Medulla oblongata (tissue), 1 donor: Measurements from ENCODE around the gene TUFT1.
A peak's percentile ranks its signal among the peaks of the same experiment; 100 is the strongest.
"Not testable (repeated sequence)": the region's sequence is repeated elsewhere in the genome, so short reads cannot be mapped to it uniquely, and the experiment has no call there.

ENCODE experiments used
- DNase-seq: peaks from one replicate; pipeline ENCODE4 v3.0.0-alpha.2; 2015; ENCODE audit errors: extremely low spot score

The TUFT1 gene

GRCh38 chr1:151579436-151580225 is 39.5 kb downstream of the TUFT1 start:
- DNase-seq: no peak

GRCh38 chr1:151581451-151581850 is 41.3 kb downstream of the TUFT1 start:
- DNase-seq: no peak

GRCh38 chr1:151581921-151582320 is 41.8 kb downstream of the TUFT1 start:
- DNase-seq: no peak

- peak; percentile 55 for DNase-seq
These were observed 43.7 kb downstream of the TUFT1 start for GRCh38 chr1:151583796-151584195.

- DNase-seq: peak; percentile 51
These were observed 44.2 kb downstream of the TUFT1 start for GRCh38 chr1:151584278-151584677.

- no peak for DNase-seq
These were observed 44.7 kb downstream of the TUFT1 start for GRCh38 chr1:151584780-151585179.

GRCh38 chr1:151585622-151586021 is 45.5 kb downstream of the TUFT1 start:
- DNase-seq: no peak

GRCh38 chr1:151590961-151591360 is 50.9 kb downstream of the TUFT1 start:
- DNase-seq: no peak

GRCh38 chr1:151593730-151594129 is 53.6 kb downstream of the TUFT1 start:
- no peak for DNase-seq

GRCh38 chr1:151594143-151594625 is 54.1 kb downstream of the TUFT1 start:
- peak; percentile 64 for DNase-seq

GRCh38 chr1:151596166-151596953 is 56.3 kb downstream of the TUFT1 start:
- no peak for DNase-seq

GRCh38 chr1:151602550-151602949 is 62.4 kb downstream of the TUFT1 start:
- not testable (repeated sequence) for DNase-seq

GRCh38 chr1:151604291-151604690 is 64.2 kb downstream of the TUFT1 start:
- no peak for DNase-seq

GRCh38 chr1:151606384-151606783 is 66.3 kb downstream of the TUFT1 start:
- no peak for DNase-seq

- no peak for DNase-seq
These were observed 66.7 kb downstream of the TUFT1 start for GRCh38 chr1:151606857-151607256.

- no peak for DNase-seq
These were observed 70.0 kb downstream of the TUFT1 start for GRCh38 chr1:151610142-151610541.

- DNase-seq: peak; percentile 83
These were observed 71.2 kb downstream of the TUFT1 start for GRCh38 chr1:151611288-151611790.

- DNase-seq: peak; percentile 96
These were observed 71.9 kb downstream of the TUFT1 start, which contains the start of gene SNX27 for GRCh38 chr1:151611832-151612500. SNX27 (plus strand) TSS chr1:151612050; CDS start chr1:151612202, 152 bp downstream.

- peak; percentile 52 for DNase-seq
These were observed 72.6 kb downstream of the TUFT1 start for GRCh38 chr1:151612501-151613281.

- no peak for DNase-seq
These were observed 73.2 kb downstream of the TUFT1 start for GRCh38 chr1:151613282-151613780.
